NCI-H446 treated with DMSO at 0.1 percent for 48 hours (cell line): ENCODE data around the gene CFAP92.

Source experiments
- DNase-seq: peaks from one replicate; lab custom pipeline; 2025; lab: John Stamatoyannopoulos, UW

The CFAP92 gene

DNA sequence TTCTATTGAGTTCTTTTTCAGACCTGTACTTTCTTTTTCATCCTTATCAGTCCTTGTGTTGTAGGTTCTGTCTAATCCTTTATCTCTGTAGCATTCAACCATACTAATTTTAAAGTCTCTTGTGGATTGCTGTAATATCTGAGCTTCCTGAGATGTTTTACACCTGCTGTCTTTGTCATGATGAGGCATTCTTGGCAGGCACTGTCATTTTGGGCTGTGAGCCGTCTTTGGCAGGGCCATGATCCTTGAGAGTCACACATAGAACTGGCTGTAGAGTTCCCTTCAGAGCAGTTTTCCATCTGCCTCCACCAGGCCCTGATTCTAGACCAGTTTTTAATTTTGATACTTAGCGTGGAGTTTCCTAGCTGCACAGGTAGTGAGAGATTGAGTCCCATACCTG, 13.9 kb upstream of the CFAP92 start:
- no peak for DNase-seq

DNA sequence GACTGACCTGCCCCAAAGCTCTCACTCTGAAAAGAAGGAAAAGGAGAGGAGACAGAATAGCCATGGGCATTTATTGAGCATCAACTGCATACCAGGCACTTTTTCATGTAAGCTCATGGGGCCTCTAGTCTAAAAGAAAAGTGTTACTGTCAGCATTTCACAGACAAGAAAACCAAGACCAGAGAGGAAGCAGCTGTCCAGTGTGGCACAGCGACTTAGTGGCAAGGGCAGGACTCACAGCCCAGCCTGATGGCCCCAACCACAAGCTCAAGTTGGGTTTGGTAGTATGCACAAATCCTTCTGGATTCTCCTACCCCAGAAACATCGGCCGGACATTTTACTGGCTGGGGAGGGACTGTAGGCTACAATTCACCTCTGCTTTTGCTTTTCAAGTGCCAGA, 13.0 kb upstream of the CFAP92 start:
- DNase-seq: no peak

DNA sequence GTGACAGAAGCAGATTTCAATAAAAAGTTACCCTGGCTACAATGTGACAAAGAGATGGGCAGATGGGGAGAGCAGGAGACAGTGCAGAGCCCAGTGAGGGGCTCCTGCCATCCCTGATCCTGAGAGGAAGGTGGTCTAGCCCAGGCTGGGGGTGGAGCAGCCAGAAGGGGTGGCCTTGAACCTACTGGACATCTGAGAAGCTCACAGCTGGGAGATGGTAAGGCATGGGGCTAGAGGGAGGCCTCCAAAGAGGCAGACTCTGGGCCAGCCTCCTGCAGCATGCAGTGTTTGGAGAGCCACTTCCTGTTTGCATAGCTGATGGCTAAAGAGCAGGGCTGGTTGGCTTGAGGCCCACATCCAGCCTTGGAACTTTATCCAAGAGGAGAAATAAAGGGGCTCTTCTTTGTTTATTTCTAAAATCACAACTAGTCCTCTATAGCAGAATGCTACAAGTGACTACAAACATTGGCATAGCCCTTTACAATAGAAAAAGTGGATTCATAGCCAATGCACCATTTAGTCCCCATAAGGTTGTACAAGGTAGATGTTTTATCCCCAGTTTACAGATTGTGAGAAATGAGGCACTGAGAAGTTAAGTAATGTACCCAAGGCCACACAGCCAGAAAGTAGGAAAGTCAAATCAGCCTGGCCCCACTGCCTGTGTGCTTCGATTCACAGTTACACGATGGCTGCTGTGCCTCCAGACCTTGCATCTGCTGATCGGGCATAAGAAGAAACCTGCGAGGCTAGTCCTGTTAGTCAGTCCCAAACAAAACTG, 11.8 kb upstream of the CFAP92 start:
- DNase-seq: no peak

DNA sequence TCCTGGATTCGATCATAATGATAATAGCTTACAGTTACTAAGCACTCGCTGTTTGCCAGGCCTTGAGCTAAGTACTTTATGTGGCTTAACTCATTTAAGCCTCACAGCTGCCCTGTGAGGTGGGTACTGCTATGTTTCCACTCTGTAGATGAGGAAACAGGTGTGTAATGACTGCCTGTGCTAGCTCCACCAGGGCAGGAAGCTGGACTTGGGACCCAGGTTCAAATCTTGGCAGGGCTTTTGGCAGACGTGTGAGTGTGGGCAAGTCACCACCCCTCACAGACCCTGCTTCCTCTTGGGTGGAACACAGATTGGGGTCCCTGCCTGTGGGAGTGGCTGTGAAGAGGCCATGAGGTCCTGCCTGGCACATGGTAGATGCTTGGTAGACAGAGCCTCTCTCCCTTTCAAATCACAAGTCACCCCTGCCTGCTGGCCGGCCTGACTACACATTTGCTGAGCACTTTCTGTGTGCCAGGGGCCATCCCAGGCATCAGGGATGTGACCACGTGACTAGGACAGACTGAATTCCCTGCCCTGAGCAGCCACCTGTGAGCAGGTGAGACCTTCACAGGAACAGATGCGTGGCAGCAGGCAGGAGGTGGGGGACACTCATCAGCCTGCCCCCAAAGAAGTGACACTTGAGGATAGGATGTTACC, 10.9 kb upstream of the CFAP92 start:
- no peak for DNase-seq

DNA sequence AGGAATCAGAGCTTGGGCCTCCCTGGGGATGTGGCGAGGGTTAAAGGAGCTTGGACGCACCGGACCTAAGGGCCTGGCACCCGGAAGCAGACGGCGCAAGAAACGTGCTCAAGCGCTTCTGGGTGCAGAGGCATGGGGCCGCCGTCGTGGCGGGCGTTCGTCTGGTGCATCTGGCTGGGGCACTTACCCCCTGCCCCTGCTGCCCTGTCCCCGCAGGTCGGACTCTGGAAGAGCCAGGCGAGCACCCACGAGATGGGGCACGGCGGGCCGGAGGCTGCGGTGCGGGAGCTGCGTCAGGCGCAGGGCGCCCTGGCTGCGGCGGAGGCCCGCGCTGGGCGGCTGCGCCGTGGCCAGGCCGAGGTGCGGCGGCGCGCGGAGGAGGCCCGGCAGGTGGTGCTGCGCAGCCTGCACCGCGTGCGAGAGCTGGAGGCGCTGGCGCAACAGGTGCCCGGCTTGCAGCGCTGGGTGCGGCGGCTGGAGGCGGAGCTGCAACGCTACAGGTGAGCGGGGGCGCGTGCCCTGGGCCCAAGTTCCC, 9.8 kb upstream of the CFAP92 start:
- DNase-seq: no peak

DNA sequence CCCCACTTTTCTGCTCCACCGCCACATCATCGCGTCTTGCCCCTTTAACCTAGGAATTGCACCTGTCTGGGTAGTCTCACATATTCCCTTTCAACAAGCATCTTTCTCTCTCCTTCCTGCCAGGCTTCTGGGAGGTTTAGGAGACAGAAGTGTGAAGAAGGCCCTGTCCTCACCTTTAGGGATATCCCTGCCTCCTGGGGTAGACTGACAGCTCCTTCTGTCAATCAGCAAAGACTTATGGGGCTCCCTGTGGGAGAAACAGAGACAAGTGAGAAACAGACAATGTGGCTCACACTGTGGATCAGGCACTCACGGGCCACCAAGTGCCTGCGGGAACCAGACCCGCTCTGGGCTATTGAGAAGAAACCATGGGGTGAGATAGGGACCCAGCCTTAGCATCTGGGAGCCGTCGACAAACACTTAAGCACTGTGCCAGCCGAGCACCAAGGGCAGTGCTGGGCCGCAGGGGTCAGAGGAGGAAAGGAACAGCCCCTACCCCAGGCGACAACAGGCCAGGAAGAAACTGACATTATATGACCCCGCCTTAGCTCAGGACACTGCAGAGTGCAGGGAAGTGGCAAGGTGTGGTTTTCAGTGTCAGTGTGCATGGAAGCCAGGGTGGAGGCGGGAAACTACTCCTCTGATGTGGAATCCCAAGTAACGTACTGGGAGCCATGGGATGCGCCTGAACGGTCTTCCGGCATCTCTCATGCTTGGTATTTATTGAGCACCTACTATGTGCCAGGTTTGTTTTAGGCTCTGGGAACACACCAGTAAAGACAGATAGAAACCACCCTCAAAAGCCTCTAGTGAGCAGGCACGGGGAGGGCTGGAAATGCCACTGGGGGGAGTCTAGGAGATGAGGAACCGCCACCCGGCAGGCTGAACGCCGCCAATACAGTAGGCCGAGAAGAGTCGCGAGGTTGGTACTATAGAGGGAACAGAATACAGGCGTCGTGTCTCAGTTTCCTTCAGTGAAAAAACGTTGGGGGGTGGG, 9.0 kb upstream of the CFAP92 start:
- DNase-seq: no peak

DNA sequence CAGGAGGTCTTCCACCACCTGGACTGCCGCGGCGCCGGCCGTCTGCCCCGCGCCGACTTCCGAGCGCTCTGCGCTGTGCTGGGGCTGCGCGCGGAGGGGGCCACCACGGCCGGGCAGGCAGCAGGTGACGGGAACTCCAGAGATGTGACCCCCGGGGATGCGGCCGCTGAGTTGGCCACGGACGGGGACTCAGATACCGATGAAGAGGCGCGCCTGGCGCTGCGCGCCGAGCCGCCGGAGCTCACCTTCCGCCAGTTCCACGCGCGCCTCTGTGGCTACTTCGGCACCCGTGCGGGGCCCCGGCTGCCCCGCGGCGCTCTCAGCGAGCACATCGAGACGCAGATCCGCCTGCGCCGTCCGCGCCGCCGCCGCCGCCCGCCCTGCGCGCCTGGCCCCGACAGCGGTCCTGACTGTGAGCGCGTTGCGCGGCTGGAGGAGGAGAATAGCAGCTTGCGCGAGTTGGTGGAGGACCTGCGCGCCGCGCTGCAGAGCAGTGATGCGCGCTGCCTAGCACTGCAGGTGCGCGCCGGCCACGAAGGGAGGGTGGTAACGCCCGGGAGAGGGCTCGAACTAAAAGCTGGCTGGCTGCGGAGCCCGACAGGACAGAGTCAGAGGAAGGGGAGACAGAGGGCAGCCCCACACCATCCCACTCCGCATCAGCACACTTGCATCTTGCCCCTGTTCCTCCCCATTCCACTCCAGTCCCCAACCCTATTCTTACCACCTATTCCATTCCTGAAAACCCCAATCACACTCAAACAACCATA, 8.1 kb upstream of the CFAP92 start:
- DNase-seq: no peak

DNA sequence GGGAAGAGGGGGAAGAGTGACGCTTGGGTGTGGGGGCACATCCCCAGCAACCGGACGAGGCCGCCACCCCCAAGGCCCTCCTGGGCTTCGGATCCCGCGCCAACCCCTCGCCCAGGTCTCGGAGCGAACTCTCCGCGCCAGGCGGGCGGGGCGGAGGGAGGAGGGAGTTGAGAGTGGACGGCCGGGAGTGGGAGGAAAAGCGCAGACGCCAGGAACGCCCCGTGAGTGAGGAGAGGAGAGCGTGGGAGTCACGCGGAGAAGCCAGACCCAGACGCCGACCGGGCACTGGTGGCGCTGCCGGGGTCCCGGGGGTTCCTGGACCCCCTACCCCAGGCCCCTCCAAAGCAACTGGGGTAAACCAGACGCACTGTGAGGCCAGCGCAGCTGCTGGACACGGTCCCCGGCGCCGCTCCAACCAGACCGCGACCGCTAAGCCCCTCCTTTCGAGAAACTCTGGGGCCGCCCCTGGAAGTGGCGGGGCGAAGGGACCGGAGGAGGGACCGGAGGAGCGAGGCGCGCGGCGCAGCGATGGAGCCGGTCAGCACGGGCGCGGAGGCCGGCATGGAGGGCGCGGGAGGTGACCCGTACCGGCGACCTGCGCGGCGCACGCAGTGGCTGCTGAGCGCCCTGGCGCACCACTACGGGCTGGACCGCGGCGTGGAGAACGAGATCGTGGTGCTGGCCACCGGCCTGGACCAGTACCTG, 7.4 kb upstream of the CFAP92 start, which contains the start of gene EFCC1:
Gene EFCC1, plus strand, starts transcription at position 204 of the 705 bp plus-strand sequence. Its CDS starts 325 bp downstream, at position 529.
- no peak for DNase-seq

DNA sequence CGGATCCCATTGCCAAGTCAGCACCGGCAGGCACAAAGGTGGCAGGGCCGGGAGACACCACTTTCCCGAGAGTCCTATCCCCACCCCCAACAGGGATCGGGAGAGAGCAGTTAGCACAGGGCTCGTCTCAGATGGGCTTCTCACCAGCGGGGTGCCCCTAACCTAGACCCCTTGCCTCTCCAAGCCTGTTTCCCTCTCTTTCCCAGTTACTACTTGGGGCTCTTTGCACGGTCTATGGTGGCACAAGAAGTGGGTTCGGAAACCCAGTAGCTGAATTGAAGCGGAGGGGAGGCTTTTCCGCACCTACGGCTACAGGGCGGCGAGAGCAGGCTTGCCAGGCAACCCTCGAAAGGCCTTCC, 6.8 kb upstream of the CFAP92 start:
- DNase-seq: no peak

DNA sequence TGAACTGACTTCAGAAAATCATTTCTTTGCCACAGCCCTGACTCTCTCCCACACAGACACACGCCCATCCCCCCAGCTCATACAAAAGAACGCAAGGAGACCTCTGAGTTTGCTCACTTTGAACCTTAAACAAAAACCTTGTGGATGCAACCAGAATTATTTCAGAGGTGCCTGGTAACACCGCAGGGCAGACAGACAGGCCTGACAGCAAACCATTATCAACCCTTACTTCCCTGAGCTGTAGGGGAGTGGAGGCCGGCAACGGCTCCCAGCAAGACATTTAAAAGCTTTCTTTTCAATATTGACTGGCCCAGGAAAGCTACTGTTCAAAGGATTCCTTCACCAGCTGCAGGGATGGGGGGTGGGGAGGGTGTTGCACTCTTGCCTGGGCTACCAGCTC, 5.2 kb upstream of the CFAP92 start:
- no peak for DNase-seq

DNA sequence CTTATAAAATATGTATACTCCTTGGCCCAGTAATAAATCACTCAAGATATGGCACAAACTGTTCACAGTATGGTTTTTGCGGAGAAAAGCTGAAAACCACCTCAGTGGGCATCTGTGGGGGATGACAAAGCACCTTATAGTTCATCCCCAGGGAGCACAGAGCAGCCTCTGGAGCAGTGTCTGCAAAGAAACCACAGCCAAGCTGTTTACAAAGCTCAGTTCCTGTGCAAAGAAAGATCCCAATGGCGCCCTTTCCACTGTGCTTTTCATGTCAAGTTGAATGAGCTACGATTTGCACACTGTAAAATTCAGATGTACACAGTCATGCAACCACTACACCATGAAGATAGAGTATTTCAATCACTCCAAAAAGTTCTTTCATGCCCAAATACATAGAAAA, 4.7 kb upstream of the CFAP92 start:
- no peak for DNase-seq

DNA sequence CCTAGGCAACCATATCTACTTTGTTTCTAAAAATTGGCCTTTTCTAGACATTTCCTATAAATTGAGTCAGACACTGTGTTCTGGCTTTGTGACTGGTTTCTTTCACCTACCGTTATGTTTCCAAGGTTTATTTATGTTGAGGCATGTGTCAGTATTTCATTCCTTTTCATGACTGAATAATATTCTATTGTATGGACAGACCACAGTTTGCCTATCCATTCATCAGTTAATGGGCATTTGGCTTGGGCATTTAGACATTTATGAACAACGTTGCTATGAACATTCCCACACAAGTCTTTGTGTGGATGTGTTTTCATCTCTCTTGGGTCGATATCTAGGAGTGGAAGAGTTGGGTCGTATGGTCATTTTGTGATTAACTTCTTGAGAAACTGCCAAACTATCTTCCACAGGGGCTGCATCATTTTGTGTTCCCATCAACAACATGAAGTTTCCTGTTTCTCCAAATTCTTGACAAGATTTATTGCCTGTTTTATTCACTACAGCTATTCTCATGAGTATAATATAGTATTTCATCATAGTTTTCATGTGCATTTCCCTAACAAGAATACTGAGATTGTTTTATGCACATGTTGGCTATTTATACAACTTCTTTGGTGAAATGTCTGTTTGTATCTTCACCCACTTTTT, 3.7 kb upstream of the CFAP92 start:
- no peak for DNase-seq

DNA sequence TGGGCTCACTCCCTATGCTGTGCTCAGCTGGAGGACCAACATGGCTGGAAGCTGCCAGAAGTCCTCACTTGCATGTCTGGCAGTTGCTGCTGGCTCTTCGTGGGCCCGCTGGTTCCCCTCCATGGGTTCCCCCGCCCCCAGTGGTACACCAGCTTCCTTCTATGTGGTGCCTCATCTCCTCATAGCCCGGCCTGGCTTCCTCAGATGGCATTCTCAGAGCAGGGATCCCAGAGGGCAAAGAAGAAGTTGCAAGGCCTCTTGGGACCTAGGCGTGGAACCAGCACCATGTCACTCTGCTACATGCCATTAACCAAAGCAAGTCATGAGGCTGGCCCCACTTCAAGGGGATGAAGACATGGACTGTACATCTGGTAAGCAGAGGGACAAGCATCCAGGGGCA, 2.9 kb upstream of the CFAP92 start:
- no peak for DNase-seq

DNA sequence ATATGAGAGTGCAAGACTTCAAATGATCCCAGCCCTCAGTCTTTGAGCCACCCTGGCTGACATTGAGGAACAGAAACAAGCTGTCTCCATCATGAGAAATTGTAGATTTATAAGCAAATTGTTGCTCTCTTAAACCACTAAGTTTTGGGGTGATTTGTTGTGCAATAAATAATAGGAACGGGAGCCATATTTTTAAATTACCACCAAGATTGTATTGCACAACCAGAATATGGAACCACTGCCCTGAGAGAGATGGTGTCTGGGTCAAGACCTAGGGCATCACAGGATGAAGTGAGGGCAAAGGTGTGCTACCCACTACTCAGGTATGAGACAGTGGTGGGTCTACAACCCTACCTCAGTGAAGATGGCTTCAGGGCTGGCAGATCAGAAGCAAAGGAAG, 2.3 kb upstream of the CFAP92 start:
- DNase-seq: no peak

DNA sequence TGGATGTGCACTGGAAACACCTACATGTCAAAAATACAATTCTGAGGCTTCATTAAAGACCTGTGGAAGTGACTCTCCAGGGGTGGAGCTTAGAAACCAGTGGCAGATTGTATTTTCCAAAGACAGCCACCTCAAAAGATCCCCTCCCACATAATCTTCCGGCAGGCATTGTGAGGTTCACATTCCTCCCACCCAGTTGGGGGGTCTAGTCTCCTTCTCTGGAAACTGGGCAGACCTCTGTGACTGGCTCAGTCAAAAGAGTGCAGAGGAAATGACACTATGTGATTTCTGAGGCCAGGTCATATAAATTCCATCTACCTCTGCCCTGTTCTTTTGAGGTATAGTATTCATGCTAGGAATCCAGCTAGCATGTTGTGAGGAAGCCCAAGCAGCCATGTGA, 1.9 kb upstream of the CFAP92 start:
- DNase-seq: no peak

DNA sequence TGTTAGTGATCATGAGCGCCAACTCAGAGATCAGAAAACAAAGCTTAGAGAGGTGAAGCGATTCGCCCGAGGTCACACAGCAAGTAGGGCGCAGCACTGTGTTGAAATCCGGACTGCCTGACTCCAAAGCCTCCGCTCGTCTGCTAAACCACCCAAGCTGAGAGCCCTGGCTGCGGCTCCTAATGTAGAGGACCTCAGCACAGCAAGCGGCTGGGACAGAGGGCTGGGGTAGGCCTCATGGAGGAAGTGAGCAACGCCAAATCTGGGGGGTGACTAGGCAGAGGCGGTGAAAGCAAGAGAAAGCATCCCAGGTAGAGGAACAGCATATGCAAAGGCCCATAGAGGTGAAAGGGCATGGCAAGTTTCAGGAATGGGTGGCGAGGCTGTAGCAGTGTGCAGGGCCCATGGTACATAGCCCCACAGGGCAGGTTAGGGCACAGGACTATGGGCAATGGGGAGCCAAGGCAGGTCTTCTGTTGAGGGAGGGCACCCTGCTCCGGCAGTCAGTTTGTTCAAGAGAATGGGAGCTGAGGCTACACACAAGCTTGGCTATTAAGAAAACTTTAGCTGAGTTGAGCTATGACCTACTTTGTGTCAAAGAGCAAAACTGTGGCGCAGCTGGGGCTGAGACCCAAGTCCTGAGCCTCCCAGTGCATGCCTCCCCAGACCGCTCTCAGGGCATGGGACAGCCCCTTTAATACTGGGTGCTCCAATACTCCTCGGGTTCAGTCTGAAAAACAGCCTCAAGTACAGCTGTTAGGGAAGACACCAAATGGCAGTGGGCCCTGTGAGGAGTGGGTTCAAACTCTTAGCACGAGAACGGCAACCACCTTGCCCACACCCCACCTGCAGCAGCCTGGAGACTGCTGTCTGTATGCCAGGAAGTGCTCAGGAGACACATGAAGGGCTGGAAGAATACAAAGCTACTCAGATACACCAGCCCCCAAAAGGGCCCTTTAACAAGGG, 988 bp upstream of the CFAP92 start:
- no peak for DNase-seq

DNA sequence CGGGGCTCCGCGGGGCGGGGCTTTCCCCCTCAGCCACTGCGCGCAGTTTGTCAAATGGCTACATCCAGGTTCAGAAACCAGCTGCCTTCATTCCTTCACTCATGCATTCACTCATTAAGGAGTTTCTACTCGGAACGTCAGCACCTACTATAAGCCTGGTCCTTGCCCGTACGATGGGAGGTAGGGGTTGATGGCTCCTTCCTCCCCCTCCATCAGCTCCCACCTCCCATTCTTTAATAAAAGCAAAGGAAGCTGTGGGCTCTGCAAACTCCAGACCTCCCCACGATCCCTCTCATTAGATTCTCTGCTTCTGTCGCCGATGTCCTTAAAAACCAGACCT, 267 bp upstream of the CFAP92 start:
- DNase-seq: no peak

DNA sequence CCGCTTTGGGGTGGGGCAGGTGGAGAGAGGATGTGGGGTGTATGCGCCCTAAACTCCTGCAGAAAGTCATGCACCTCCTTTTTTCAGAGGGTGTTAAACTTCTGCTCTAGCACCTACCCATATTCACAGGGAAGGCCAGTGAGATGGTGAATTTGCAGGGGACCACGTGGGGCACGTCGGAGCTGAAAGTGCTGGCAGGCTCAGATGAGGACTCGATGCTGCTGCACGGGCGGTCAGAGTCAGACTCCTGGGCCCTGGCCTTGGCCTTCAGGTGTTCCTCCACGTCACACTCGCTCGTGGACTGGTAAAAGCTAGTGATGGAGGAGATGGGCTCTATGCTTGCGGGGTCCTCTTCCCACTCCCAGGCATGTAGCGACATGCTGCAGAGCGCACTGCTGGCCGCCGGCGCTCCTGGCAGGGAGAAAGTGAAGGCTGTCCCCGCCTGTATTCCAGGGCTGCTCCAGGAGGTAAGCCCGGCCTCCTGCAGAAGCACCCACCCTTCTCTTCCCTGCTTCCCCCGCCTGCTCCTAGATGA, 883 bp downstream of the CFAP92 start:
- DNase-seq: no peak

DNA sequence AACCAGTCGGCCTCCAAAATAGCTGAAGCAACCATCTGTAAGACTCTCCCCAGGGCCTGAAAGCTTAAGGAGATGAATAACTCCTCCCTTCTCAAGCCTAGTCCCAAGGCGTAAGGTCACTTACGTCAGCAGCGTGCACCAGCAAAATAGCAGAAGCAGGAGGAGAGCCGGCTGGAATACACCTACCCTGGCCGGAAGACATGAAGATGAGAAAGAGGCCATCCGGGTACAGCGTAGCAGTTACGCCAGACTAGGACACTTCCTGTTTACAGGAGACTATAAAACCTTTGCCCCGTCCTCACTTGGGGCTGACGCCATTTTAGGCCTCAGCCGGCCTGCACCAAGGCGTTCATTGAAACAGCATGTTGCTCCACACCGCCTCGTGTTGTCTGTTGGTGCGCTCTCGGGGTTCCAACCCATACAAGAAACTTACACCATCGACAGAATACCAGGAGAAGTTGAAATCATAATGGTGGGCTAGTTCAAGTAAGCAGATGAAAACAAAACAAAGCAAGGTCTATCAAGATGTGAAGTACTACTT, 2.5 kb downstream of the CFAP92 start:
- DNase-seq: no peak
